Large intestine (tissue), 3 donors: ENCODE data around the gene GFAP. TPM values are rescaled to one million over a fixed set of nuclear protein-coding genes. Genes with fewer than 3 reads are reported as not detected.

Source experiments
- DNase-seq, 2 donors: peaks; one replicate each; pipeline versions ENCODE4 v3.0.0 to v3.0.0-alpha.2; 2013
- H3K27ac ChIP-seq: one replicate; pipeline ENCODE4 v1.5.1; 2013; ENCODE audit warnings: low read length
- H3K27me3 ChIP-seq: 2 replicates; pipeline ENCODE4 v1.6.1; 2013; ENCODE audit warnings: low read length; ENCODE audit not compliant: control insufficient read depth, insufficient read depth
- H3K36me3 ChIP-seq: 2 replicates; pipeline ENCODE4 v1.6.1; 2013; ENCODE audit warnings: low read length; ENCODE audit not compliant: control insufficient read depth, insufficient read depth
- H3K4me1 ChIP-seq: one replicate; pipeline ENCODE4 v1.6.1; 2013; ENCODE audit warnings: low read length; ENCODE audit not compliant: control insufficient read depth, insufficient read depth
- H3K4me3 ChIP-seq: one replicate; pipeline ENCODE4 v1.5.1; 2013; ENCODE audit warnings: low read length
- H3K9me3 ChIP-seq: one replicate; pipeline ENCODE4 v1.6.1; 2013; ENCODE audit warnings: mild to moderate bottlenecking, low read depth, low read length, moderate library complexity; ENCODE audit not compliant: control insufficient read depth
- WGBS: methylation state at CpG from one replicate; pipeline ENCODE4 v1.1.5; 2013; ENCODE audit warnings: low lambda C conversion rate; ENCODE audit not compliant: insufficient coverage; 5-methylcytosine and 5-hydroxymethylcytosine counted together
- polyA plus RNA-seq: library from polyadenylated mRNA; unstranded; fragments of 120-200 nt; gene quantifications from one replicate; pipeline ENCODE4 v1.2.1, GENCODE V29; 2013

GFAP gene
- polyA plus RNA-seq, 1 donor, result 0.34 TPM

GRCh38 chr17:44914148-44914547 is 1.2 kb downstream of the GFAP start:
- WGBS, result no CpG with 5 or more reads among the region's 4 CpGs
- H3K27ac ChIP-seq, result no peak overlapping the region
- no peaks in the 10 kb centered on the region for H3K36me3 ChIP-seq
- H3K4me3 ChIP-seq, result no peak overlapping the region
- DNase-seq, result no peak
- peaks cover 20% of the 10 kb centered on the region for H3K27me3 ChIP-seq
- peaks cover 5% of the 10 kb centered on the region for H3K4me1 ChIP-seq
- H3K9me3 ChIP-seq, result no peaks in the 10 kb centered on the region

DNA sequence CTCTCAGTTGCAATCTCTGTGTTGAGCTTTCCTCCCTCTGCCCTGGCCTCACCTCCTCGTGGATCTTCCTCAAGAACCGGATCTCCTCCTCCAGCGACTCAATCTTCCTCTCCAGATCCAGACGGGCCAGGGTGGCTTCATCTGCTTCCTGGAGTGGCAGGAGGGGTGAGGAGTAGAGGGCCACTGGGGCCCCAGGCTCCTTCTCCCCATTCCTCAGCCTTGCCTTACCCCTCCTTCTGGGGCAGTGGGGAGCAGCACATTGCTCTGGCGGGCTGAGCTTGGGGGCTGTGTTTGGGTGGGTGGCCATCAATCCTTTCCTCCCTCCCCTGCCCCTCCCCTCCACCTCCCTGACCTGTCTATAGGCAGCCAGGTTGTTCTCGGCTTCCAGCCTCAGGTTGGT is 1.6 kb downstream of the GFAP start:
- WGBS, result no CpG with 5 or more reads among the region's 6 CpGs
- peaks cover 5% of the 10 kb centered on the region for H3K4me1 ChIP-seq
- H3K27me3 ChIP-seq, result peaks cover 20% of the 10 kb centered on the region
- no peak overlapping the region for H3K27ac ChIP-seq
- no peaks in the 10 kb centered on the region for H3K36me3 ChIP-seq
- no peak overlapping the region for H3K4me3 ChIP-seq
- no peaks in the 10 kb centered on the region for H3K9me3 ChIP-seq
- DNase-seq, result no peak

GRCh38 chr17:44912763-44913544 is 2.3 kb downstream of the GFAP start:
- Histone ChIP-seq H3K27me3 (peaks cover 20% of the 10 kb centered on the region), H3K27ac (no peak overlapping the region), H3K9me3 (no peaks in the 10 kb centered on the region), H3K4me1 (peaks cover 5% of the 10 kb centered on the region), H3K36me3 (no peaks in the 10 kb centered on the region), H3K4me3 (no peak overlapping the region)
- 83% methylated on average over 3 of the region's 14 CpGs for WGBS
- no peak for DNase-seq

DNA sequence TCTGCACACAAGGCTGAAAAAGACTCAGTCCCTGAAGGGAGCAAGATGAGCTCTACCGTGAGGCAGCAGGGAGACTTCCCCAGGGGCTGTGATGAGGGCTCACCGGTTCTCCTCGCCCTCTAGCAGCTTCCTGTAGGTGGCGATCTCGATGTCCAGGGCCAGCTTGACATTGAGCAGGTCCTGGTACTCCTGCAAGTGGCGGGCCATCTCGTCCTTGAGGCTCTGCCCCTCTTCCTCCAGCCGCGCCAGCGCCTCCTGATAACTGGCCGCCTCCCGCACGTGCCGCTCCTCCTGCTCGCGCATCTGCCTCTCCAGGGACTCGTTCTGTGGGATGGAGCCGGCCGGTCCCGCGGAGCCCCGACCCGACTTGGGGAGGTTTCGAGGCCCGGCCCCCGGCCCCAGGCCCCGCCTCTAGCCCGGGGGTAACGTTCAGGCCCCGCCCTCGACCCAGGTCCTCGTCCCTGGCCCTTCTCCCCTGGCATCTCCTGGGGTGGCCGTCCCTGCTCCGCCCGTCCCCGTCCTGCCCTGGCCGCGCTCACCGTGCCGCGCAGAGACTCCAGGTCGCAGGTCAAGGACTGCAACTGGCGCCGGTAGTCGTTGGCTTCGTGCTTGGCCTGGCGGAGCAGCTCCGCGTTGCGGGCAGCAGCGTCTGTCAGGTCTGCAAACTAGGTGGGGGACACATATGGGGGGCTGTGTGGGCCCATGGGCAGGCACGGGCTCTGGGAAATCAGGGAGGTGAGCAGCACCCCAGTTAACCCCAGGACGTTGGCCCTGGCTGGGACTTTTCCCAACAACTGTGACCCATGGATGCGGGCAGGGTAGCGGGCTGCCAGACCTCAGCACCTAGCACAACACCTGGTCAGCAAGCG is 3.9 kb downstream of the GFAP start:
- no CpG with 5 or more reads among the region's 56 CpGs for WGBS
- Histone ChIP-seq H3K9me3 (no peaks in the 10 kb centered on the region), H3K4me1 (peaks cover 16% of the 10 kb centered on the region), H3K27ac (no peak overlapping the region), H3K36me3 (no peaks in the 10 kb centered on the region), H3K27me3 (peaks cover 20% of the 10 kb centered on the region), H3K4me3 (no peak overlapping the region)
- DNase-seq, result peak in 1 of 2 donors; percentile 47

DNA sequence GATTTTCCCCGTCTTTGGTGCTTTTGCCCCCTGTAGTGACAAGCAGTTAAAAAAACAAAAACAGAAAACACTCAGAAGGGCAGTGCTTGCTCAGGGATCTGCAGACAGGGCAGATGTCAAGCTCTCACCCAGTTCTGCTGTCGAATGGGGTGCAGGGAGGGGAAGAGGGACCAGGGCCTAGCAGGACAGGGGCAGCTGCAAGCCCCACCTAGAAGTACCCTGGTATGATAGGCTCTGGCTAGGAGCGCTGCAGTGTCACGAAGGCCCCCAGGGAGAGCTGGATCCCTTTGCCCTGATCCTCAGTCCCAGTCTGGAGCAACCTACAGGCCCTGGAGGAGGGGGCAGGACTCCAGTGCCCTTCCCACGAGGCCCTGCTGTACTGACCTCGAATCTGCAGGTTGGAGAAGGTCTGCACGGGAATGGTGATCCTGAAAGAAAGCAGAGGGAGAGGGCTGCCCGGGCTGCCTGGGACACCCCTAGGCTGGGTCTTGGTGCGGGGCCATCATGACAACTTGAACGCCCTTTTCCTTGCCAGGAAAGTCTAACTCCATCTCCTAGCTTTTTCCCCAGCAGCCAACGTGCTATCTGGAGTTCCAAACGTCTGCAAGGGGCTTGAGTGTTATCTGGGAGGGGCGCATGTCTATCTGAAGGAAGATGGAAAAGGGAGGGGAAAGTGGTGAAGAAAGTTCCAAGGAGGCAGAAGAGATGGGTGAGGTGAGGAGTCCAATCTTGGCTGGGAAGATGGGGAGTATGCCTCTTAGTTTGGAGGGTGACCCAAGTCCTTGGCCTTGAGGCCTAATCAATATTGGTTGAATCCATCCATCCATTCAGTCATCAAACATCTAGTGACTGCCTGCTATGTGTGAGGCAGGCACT is 4.8 kb downstream of the GFAP start:
- no peaks in the 10 kb centered on the region for H3K36me3 ChIP-seq
- WGBS, result no CpG with 5 or more reads among the region's 13 CpGs
- H3K4me1 ChIP-seq, result peaks cover 20% of the 10 kb centered on the region
- no peak overlapping the region for H3K27ac ChIP-seq
- no peak overlapping the region for H3K4me3 ChIP-seq
- no peaks in the 10 kb centered on the region for H3K9me3 ChIP-seq
- no peak for DNase-seq
- H3K27me3 ChIP-seq, result peaks cover 20% of the 10 kb centered on the region

GRCh38 chr17:44909681-44910144 is 5.6 kb downstream of the GFAP start:
- no CpG with 5 or more reads among the region's 11 CpGs for WGBS
- Histone ChIP-seq H3K4me1 (peaks cover 28% of the 10 kb centered on the region), H3K27me3 (peaks cover 20% of the 10 kb centered on the region), H3K9me3 (no peaks in the 10 kb centered on the region), H3K4me3 (no peak overlapping the region), H3K36me3 (no peaks in the 10 kb centered on the region), H3K27ac (no peak overlapping the region)
- no peak for DNase-seq

GRCh38 chr17:44908761-44909326 is 6.5 kb downstream of the GFAP start:
- 93% methylated on average over 6 of the region's 10 CpGs for WGBS
- H3K27me3 ChIP-seq, result peaks cover 18% of the 10 kb centered on the region

DNA sequence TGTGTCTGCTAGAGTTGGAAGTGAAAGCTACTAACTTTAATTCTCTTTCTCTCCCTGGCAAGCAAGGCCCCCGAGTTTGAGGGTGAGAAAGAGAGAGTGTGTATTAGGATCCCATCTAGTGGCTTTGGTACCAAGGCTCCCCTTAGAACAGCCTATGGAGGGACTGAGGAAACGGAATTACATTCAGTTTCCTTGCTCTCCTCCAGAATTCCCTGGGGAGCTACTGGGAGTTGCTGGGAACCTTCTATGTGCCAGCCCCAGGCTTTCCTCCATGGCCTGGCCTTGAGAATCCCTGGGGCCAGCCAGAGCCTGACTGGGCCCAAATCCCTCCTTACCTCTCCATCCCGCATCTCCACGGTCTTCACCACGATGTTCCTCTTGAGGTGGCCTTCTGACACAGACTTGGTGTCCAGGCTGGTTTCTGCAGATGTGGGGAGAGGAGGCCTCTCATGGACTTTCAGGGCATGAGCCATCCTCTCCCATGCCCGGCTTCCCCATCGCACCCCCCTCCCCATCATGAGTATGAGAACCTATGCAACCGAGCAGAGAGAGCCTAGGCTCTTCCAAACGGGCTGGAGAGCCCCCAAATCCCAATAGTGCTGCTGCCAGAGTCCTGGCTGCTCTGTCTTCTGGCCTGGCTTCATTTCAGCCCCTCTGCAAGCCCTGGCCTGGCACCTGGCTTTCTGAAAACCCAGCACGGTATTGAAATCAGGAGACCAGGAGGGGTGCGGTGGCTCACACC is 7.4 kb downstream of the GFAP start:
- H3K27ac ChIP-seq, result no peak overlapping the region
- peaks cover 33% of the 10 kb centered on the region for H3K4me1 ChIP-seq
- H3K36me3 ChIP-seq, result no peaks in the 10 kb centered on the region
- no peaks in the 10 kb centered on the region for H3K9me3 ChIP-seq
- H3K4me3 ChIP-seq, result no peak overlapping the region
- peaks cover 12% of the 10 kb centered on the region for H3K27me3 ChIP-seq
- no CpG with 5 or more reads among the region's 11 CpGs for WGBS
- DNase-seq, result no peak

More at GRCh38 chr17:44908761-44909326, 6.5 kb downstream of the GFAP start:
- Histone ChIP-seq H3K4me1 (peaks cover 33% of the 10 kb centered on the region), H3K27ac (no peak overlapping the region), H3K4me3 (no peak overlapping the region), H3K36me3 (no peaks in the 10 kb centered on the region), H3K9me3 (no peaks in the 10 kb centered on the region)
- DNase-seq, result no peak
